Ovary (tissue), 3 donors: ENCODE data around the gene KPNA6.

Experiments used
- CTCF ChIP-seq, 3 donors: fragments of 450-650 bp in 2 of 3; fragments of 200-600 bp in 1 of 3; IDR thresholded peaks; one replicate each; pipeline versions ENCODE4 v1.5.1 to v1.8.0; 2016 to 2022; ENCODE audit warnings: antibody characterized with exemption in 3 of 3, mild to moderate bottlenecking in 1 of 3
- POLR2A ChIP-seq: fragments of 450-650 bp; IDR thresholded peaks from one replicate; pipeline ENCODE4 v1.6.1; 2017; ENCODE audit warnings: antibody characterized with exemption, mild to moderate bottlenecking, moderate library complexity
- donor health status: DM: no; HTN: no; CAD: no.

- TF ChIP-seq POLR2A (no peak), CTCF (IDR thresholded peaks at IDR 0.05) (no peak)
Measured at GRCh38 chr1:32116531-32116930, 8.7 kb downstream of the KPNA6 start.
